GM23248 (cell line): ENCODE data around the gene SOX6. TPM values are rescaled to one million over a fixed set of nuclear protein-coding genes. Genes with fewer than 3 reads are reported as not detected.

Experiments used
- DNase-seq: peaks from one replicate; pipeline ENCODE4 v3.0.0-alpha.2; 2015
- H2AFZ ChIP-seq: fragments of 200-600 bp; sonication (generic); 2 replicates; pipeline ENCODE4 v1.6.1; 2016; ENCODE audit warnings: antibody characterized with exemption
- H3F3A ChIP-seq: fragments of 200-600 bp; sonication (generic); 2 replicates; pipeline ENCODE4 v1.6.1; 2016; ENCODE audit warnings: mild to moderate bottlenecking, antibody characterized with exemption, mixed run types; ENCODE audit not compliant: insufficient read depth
- H3K27ac ChIP-seq: fragments of 200-600 bp; sonication (generic); 2 replicates; pipeline ENCODE4 v1.5.1; 2016; ENCODE audit warnings: mild to moderate bottlenecking
- H3K27me3 ChIP-seq: fragments of 200-600 bp; sonication (generic); replicated peaks from 2 replicates; pipeline ENCODE4 v1.6.1; 2016; ENCODE audit warnings: mild to moderate bottlenecking; ENCODE audit not compliant: insufficient read depth
- H3K36me3 ChIP-seq: fragments of 200-600 bp; sonication (generic); 2 replicates; pipeline ENCODE4 v1.6.1; 2016; ENCODE audit warnings: low read depth, mild to moderate bottlenecking
- H3K4me1 ChIP-seq: fragments of 200-600 bp; sonication (generic); 2 replicates; pipeline ENCODE4 v1.6.1; 2016; ENCODE audit warnings: mild to moderate bottlenecking; ENCODE audit not compliant: insufficient read depth
- H3K4me2 ChIP-seq: fragments of 200-600 bp; sonication (generic); one replicate; pipeline ENCODE4 v1.6.1; 2016; ENCODE audit warnings: mild to moderate bottlenecking; ENCODE audit not compliant: unreplicated experiment
- H3K4me3 ChIP-seq: fragments of 200-600 bp; sonication (generic); 2 replicates; pipeline ENCODE4 v1.5.1; 2016; ENCODE audit warnings: mild to moderate bottlenecking
- H3K79me2 ChIP-seq: fragments of 200-600 bp; sonication (generic); 2 replicates; pipeline ENCODE4 v1.6.1; 2016; ENCODE audit warnings: mild to moderate bottlenecking; ENCODE audit not compliant: insufficient read depth
- H3K9ac ChIP-seq: fragments of 200-600 bp; sonication (generic); 2 replicates; pipeline ENCODE4 v1.6.1; 2016; ENCODE audit warnings: mild to moderate bottlenecking
- H3K9me2 ChIP-seq: fragments of 200-600 bp; sonication (generic); 2 replicates; pipeline ENCODE4 v1.6.1; 2016; ENCODE audit warnings: mixed run types, mild to moderate bottlenecking, moderate library complexity; ENCODE audit not compliant: insufficient read depth
- H3K9me3 ChIP-seq: fragments of 200-600 bp; sonication (generic); one replicate; pipeline ENCODE4 v1.6.1; 2017; ENCODE audit warnings: low read depth
- H4K20me1 ChIP-seq: fragments of 200-600 bp; sonication (generic); 2 replicates; pipeline ENCODE4 v1.6.0; 2016; ENCODE audit not compliant: insufficient read depth
- EZH2 ChIP-seq: fragments of 200-600 bp; sonication (generic); IDR thresholded peaks from 2 replicates; pipeline ENCODE4 v1.6.1; 2018; ENCODE audit warnings: antibody characterized with exemption, mild to moderate bottlenecking; ENCODE audit not compliant: insufficient read depth, poor library complexity, severe bottlenecking
- EZH2phosphoT487 ChIP-seq: fragments of 200-600 bp; sonication (generic); IDR thresholded peaks from 2 replicates; pipeline ENCODE4 v1.6.1; 2018; ENCODE audit warnings: antibody characterized with exemption, moderate library complexity, mild to moderate bottlenecking, low read depth; ENCODE audit not compliant: insufficient read depth
- WGBS, 2 experiments: methylation state at CpG; one replicate each; pipeline ENCODE4 v1.1.6; 2015 to 2017; ENCODE audit warnings: low lambda C conversion rate in 2 of 2, low coverage in 1 of 2; ENCODE audit errors: missing lambda C conversion rate in 2 of 2; 5-methylcytosine and 5-hydroxymethylcytosine counted together
- in situ Hi-C: fragments of 300-500 bp; cut with MboI; formaldehyde crosslinking; loops from 2 replicates; pipeline ENCODE4 v1.15.0; 2020
- polyA plus RNA-seq: library from polyadenylated mRNA; unstranded; fragments of >200 nt; fragmentation: Nextera tagmentation; extraction: Ambion mirVana; gene quantifications from 2 replicates; pipeline ENCODE4 v1.2.1, GENCODE V29; 2016
- total RNA-seq: library from RNA; depleted of rRNA; stranded (reverse); fragments of >200 nt; shearing (Covaris generic); gene quantifications from 2 replicates; pipeline ENCODE4 v1.2.3, GENCODE V29; 2014

Gene SOX6
- total and polyA plus RNA-seq, 2 experiments from 2014 or later, result under 0.01 to 0.49 TPM

DNA sequence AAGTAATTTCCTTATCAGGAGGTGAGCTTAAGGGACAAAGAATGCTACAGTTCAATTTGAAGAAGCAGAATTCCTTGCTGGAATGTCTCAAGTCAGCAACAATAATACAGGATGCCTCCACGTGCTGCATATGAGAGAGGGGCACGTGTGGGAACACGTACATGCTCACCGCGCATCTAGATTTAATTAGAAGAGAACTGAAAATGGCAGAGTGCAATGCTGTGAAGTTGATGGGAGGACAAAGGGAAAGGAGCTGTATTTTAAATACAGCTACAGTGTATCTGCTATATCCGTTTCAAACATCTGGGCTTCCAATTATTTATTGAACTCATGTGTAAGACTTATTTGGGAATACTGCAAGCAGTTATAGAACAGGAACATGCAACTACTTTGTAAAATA, 328.7 kb downstream of the SOX6 start:
- Histone ChIP-seq H3K9me2 (no peaks in the 10 kb centered on the region), H3K4me3 (no peak overlapping the region), H3K4me2 (no peak overlapping the region), H3K9ac (no peak overlapping the region), H3K9me3 (no peaks in the 10 kb centered on the region), H3F3A (no peaks in the 10 kb centered on the region), H2AFZ (no peak overlapping the region), H3K27me3 (peaks cover 5% of the 10 kb centered on the region; the same call in 1 of the 2 replicates), H3K36me3 (no peaks in the 10 kb centered on the region), H3K27ac (no peak overlapping the region), H3K4me1 (no peaks in the 10 kb centered on the region), H4K20me1 (no peaks in the 10 kb centered on the region), H3K79me2 (no peaks in the 10 kb centered on the region)
- in situ Hi-C loops, result no loop called here
- no peak for TF ChIP-seq EZH2
- TF ChIP-seq EZH2phosphoT487, result no peak
- no peak for DNase-seq
- WGBS, 2 experiments, result 37 to 46% methylated on average over 6 of the region's 6 CpGs

DNA sequence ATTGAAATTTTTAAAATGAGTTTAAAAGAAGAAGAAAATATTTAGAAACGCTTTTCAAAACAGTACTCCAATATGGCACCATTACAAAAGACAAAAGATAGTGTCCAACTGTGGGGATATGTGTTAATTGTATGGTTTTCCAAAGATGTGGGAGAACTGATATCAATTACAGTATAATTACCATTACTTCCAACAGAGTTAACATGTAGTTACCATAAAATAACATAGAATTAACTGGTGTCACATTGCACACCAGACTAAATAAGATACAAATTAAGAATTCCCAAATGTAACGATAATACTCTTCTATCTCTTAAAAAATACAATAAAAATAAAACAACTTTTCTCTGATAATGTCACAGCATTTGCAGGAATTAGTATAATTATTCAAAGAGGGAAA, 329.5 kb downstream of the SOX6 start:
- H3K4me1 ChIP-seq, result no peaks in the 10 kb centered on the region
- H3K9me2 ChIP-seq, result no peaks in the 10 kb centered on the region
- H3K4me3 ChIP-seq, result no peak overlapping the region
- H3K9ac ChIP-seq, result no peak overlapping the region
- no peaks in the 10 kb centered on the region for H3K79me2 ChIP-seq
- H3K9me3 ChIP-seq, result no peaks in the 10 kb centered on the region
- H3K36me3 ChIP-seq, result no peaks in the 10 kb centered on the region
- no peak for DNase-seq
- H3K27ac ChIP-seq, result no peak overlapping the region
- WGBS, 2 experiments, result 50 to 51% methylated on average over 2 of the region's 2 CpGs
- H2AFZ ChIP-seq, result no peak overlapping the region
- H3K4me2 ChIP-seq, result no peak overlapping the region
- TF ChIP-seq EZH2 (no peak), EZH2phosphoT487 (no peak)
- H3F3A ChIP-seq, result no peaks in the 10 kb centered on the region
- in situ Hi-C loops, result no loop called here
- peaks cover 5% of the 10 kb centered on the region; the same call in 1 of the 2 replicates for H3K27me3 ChIP-seq
- no peaks in the 10 kb centered on the region for H4K20me1 ChIP-seq

DNA sequence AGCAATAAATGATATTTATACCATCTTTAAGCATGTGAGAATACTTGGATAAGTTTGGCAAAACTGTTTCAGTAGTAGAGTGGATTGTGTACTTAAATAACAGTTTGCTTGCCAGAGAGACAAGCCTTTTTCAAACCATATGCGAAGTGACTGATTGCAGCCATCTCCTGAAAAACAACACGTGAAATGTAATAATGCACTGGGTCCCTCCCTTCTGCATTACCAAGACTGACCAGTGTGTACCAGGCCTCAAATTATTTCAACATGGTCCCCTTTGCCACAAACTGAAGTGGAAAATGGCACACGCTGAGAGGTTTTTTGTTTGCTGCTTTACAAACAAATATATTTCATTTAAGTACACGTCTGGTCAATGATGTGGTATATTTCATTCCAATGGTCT, 337.4 kb downstream of the SOX6 start:
- no peak for TF ChIP-seq EZH2
- TF ChIP-seq EZH2phosphoT487, result no peak
- in situ Hi-C loops, result no loop called here

DNA sequence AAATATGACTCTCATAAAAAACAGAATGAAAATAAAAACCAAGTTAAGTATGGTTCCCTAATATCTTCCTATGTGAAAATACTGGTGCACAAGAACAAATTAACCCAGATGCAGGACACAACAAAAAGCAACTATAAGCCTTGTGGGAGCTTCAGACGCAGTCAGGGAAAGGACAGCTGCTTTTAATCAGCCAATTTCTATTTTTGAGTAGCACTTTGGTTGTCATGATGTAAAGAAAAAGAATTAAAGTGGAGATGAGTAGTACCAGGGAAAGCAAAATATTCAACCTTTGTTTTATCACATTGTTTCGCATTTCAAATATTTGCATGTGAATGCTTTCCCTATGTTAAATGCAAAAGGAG, 339.9 kb downstream of the SOX6 start:
- H3K27me3 ChIP-seq, result peaks cover 59% of the 10 kb centered on the region
- WGBS, 2 experiments, result 40 to 49% methylated on average over 2 of the region's 2 CpGs
- TF ChIP-seq EZH2, result no peak
- TF ChIP-seq EZH2phosphoT487, result no peak

More for the DNA sequence above, 337.4 kb downstream of the SOX6 start:
- no peaks in the 10 kb centered on the region for H3K9me3 ChIP-seq
- H3K4me3 ChIP-seq, result no peak overlapping the region
- no peak for DNase-seq
- H2AFZ ChIP-seq, result no peak overlapping the region
- peaks cover 52% of the 10 kb centered on the region for H3K27me3 ChIP-seq
- H3K9ac ChIP-seq, result no peak overlapping the region
- H3K36me3 ChIP-seq, result no peaks in the 10 kb centered on the region
- no peak overlapping the region for H3K4me2 ChIP-seq
- no peaks in the 10 kb centered on the region for H3K4me1 ChIP-seq
- no peaks in the 10 kb centered on the region for H3K9me2 ChIP-seq
- 68 to 69% methylated on average over 4 of the region's 4 CpGs for WGBS, 2 experiments
- H3F3A ChIP-seq, result no peaks in the 10 kb centered on the region
- H3K27ac ChIP-seq, result no peak overlapping the region
- H3K79me2 ChIP-seq, result no peaks in the 10 kb centered on the region
- H4K20me1 ChIP-seq, result no peaks in the 10 kb centered on the region

DNA sequence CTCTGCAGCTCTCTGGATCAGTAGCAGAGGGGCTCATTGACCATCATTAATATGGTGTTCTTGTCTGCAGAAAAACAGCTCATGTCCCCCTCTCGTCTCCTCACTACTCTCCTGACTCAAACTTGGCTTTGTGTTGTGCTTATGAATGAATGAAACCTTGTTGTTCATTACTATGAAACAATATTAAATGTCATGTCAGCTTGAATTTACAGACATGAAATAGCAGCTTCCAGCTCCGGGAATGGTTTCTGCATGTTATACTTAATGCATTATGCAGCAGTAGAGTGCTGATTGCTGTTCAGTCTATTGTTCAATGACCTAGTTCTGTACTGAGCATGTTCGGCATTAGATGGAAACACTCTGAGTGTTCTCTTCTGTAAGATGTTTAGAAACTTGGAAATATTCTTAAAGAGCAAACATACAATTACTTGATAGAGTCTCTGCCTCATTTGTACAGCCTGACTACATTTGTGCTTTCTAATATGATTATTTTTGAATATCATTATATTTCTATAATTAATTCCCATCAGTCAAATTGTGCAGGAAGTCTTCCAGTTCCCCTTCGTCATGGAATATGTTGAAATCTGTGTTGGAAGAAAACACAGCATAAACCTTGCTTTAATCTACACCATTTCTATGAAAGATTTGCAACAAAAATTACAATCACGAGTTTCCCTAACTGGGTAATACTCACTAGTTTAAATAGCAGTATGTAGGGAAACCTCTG, 340.4 kb downstream of the SOX6 start:
- 14 to 23% methylated on average over 5 of the region's 5 CpGs for WGBS, 2 experiments
- H3K4me1 ChIP-seq, result no peaks in the 10 kb centered on the region
- H3K4me3 ChIP-seq, result no peak overlapping the region
- H3K79me2 ChIP-seq, result no peaks in the 10 kb centered on the region
- no peaks in the 10 kb centered on the region for H3K36me3 ChIP-seq
- no peaks in the 10 kb centered on the region for H3K9me2 ChIP-seq
- H2AFZ ChIP-seq, result no peak overlapping the region
- peaks cover 57% of the 10 kb centered on the region for H3K27me3 ChIP-seq
- in situ Hi-C loops, result no loop called here
- H3K9me3 ChIP-seq, result no peaks in the 10 kb centered on the region
- no peaks in the 10 kb centered on the region for H3F3A ChIP-seq
- no peak for DNase-seq
- no peak overlapping the region for H3K27ac ChIP-seq
- H4K20me1 ChIP-seq, result no peaks in the 10 kb centered on the region
- no peak overlapping the region for H3K9ac ChIP-seq
- TF ChIP-seq EZH2phosphoT487 (no peak), EZH2 (no peak)
- H3K4me2 ChIP-seq, result no peak overlapping the region

More for the DNA sequence above, 339.9 kb downstream of the SOX6 start:
- H3K27ac ChIP-seq, result no peak overlapping the region
- no peaks in the 10 kb centered on the region for H3K79me2 ChIP-seq
- H3K4me3 ChIP-seq, result no peak overlapping the region
- H2AFZ ChIP-seq, result no peak overlapping the region
- H3K9me3 ChIP-seq, result no peaks in the 10 kb centered on the region
- H3K9me2 ChIP-seq, result no peaks in the 10 kb centered on the region
- H3K36me3 ChIP-seq, result no peaks in the 10 kb centered on the region
- no peak for DNase-seq
- H3K9ac ChIP-seq, result no peak overlapping the region
- no peaks in the 10 kb centered on the region for H3K4me1 ChIP-seq
- in situ Hi-C loops, result no loop called here
- H3F3A ChIP-seq, result no peaks in the 10 kb centered on the region
- no peaks in the 10 kb centered on the region for H4K20me1 ChIP-seq
- no peak overlapping the region for H3K4me2 ChIP-seq
